Panc1 (cell line): ENCODE measurements around the gene NLRC5. TPM values are rescaled to one million over a fixed set of nuclear protein-coding genes. Genes with fewer than 3 reads are reported as not detected.

Experiments
- ATAC-seq: fragments of 200-7000 bp; cut with Tn5 transposase; 2 replicates; pipeline ENCODE4 v1.9.1; 2020; ENCODE audit warnings: mild to moderate bottlenecking, moderate library complexity
- BruUV-seq: library from RNA; stranded (reverse); fragments of 400-500 nt; replicated peaks from 2 replicates; lab custom pipeline; 2021; lab: Mats Ljungman, UMichigan
- CTCF ChIA-PET: fragments of 300-600 bp; sonication (Branson Sonifier 250); formaldehyde crosslinking; loops from one replicate; lab custom pipeline; 2022; ENCODE audit warnings: antibody characterized with exemption; lab: Charles Lee
- POLR2A ChIA-PET: fragments of 300-600 bp; sonication (Branson Sonifier 250); formaldehyde crosslinking; loops from one replicate; lab custom pipeline; 2022; ENCODE audit warnings: antibody characterized with exemption; lab: Charles Lee
- DNase-seq: peaks from one replicate; pipeline ENCODE4 v3.0.0-alpha.2; 2010; ENCODE audit warnings: low read depth, low spot score
- H3K27ac ChIP-seq: 2 replicates; pipeline ENCODE4 v1.5.1; 2011; ENCODE audit warnings: mild to moderate bottlenecking, low read length, inconsistent platforms
- H3K27me3 ChIP-seq: fragments of 200-500 bp; sonication (Bioruptor generic); 2 replicates; pipeline ENCODE4 v1.6.0; 2014; ENCODE audit warnings: low read length, inconsistent platforms; ENCODE audit not compliant: control insufficient read depth, insufficient read depth
- H3K36me3 ChIP-seq: fragments of 200-500 bp; sonication (Bioruptor generic); 2 replicates; pipeline ENCODE4 v1.5.1; 2014; ENCODE audit warnings: inconsistent platforms, mild to moderate bottlenecking, low read length, moderate library complexity; ENCODE audit not compliant: control insufficient read depth, insufficient read depth
- H3K4me1 ChIP-seq: 2 replicates; pipeline ENCODE4 v1.5.1; 2011; ENCODE audit warnings: inconsistent platforms, mild to moderate bottlenecking, low read length, moderate library complexity; ENCODE audit not compliant: control insufficient read depth, insufficient read depth
- H3K4me3 ChIP-seq, 2 experiments: 2 replicates each; pipeline ENCODE4 v1.5.1; 2011 to 2012; ENCODE audit warnings: low read depth in 2 of 2, low read length in 2 of 2, mild to moderate bottlenecking in 2 of 2, inconsistent platforms in 1 of 2, moderate library complexity in 1 of 2
- H3K9me3 ChIP-seq: fragments of 200-500 bp; sonication (Bioruptor generic); 2 replicates; pipeline ENCODE4 v1.5.1; 2014; ENCODE audit warnings: low read depth, mild to moderate bottlenecking, inconsistent platforms, low read length, moderate library complexity; ENCODE audit not compliant: control insufficient read depth, insufficient read depth
- CTCF ChIP-seq: fragments of 450-650 bp; IDR thresholded peaks from 2 replicates; pipeline ENCODE4 v1.5.1; 2017; ENCODE audit warnings: mild to moderate bottlenecking
- POLR2AphosphoS5 ChIP-seq: IDR thresholded peaks from 2 replicates; pipeline ENCODE4 v1.6.1; 2012; ENCODE audit warnings: mild to moderate bottlenecking, low read depth, low read length, moderate library complexity
- SIN3A ChIP-seq: IDR thresholded peaks from 2 replicates; pipeline ENCODE4 v1.6.1; 2012; ENCODE audit warnings: low read depth, mild to moderate bottlenecking, low read length, moderate library complexity, borderline replicate concordance; ENCODE audit not compliant: insufficient read depth
- TCF7L2 ChIP-seq: IDR thresholded peaks from 2 replicates; pipeline ENCODE4 v1.6.1; 2011; ENCODE audit warnings: mild to moderate bottlenecking, low read depth, low read length, inconsistent platforms
- in situ Hi-C: cut with HindIII; loops from 2 replicates; pipeline ENCODE4 v1.10.0; 2016; ENCODE audit warnings: low sequenced_read_pairs, low pct_unique_long_range_greater_than_20kb
- intact Hi-C: fragments of 100-400 bp; cut with micrococcal nuclease; formaldehyde crosslinking; loops from one replicate; pipeline ENCODE4 v1.10.0; 2022; ENCODE audit not compliant: unreplicated experiment
- total RNA-seq: library from RNA; stranded (reverse); gene quantifications from one replicate; pipeline ENCODE4 v1.2.1, GENCODE V29; 2021; ENCODE audit not compliant: unreplicated experiment
- TF ChIP-seq, protein P1 (sequence below), 2 experiments: IDR thresholded peaks; 2 replicates each; pipeline ENCODE4 v1.6.1; 2011 to 2012; ENCODE audit warnings: low read depth in 2 of 2, control low read depth in 1 of 2, low read length in 1 of 2, mild to moderate bottlenecking in 1 of 2, moderate library complexity in 1 of 2; ENCODE audit not compliant: insufficient read depth in 1 of 2

NLRC5 gene
- total RNA-seq, 1 experiment from 2014 or later = 8.8 TPM

DNA sequence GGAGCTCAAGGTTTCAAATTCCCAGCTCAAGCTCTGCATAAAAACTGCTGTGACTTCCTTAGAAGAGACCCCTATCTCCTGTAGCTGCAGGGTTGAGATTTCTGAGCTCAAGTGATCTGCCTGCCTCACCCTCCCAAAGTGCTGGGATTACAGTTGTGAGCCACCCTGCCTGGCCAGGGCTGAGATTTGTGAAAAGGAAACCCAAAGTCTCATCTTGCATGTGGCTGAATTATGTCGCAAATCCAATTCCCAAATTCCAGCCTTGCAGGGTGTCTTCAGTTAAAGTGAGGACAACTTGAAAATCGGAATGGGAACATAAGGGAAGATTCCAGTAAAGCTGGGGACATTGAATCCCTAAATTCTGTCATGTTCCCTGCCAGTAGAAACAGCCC, 41.8 kb upstream of the NLRC5 start:
- Histone ChIP-seq H3K9me3 (no peaks in the 10 kb centered on the region), H3K27me3 (no peaks in the 10 kb centered on the region), H3K4me1 (no peaks in the 10 kb centered on the region; the same call in 1 of the 2 replicates), H3K4me3 (no peak overlapping the region), H3K36me3 (peaks cover 5% of the 10 kb centered on the region), H3K27ac (no peak overlapping the region)
- no TSS peak for BruUV-seq
- in situ Hi-C loops (no loop called here), intact Hi-C loops (no loop called here)
- POLR2A ChIA-PET = no interaction called here
- TF ChIP-seq CTCF = no peak
- no peak for TF ChIP-seq TCF7L2
- TF ChIP-seq, protein P1, sequence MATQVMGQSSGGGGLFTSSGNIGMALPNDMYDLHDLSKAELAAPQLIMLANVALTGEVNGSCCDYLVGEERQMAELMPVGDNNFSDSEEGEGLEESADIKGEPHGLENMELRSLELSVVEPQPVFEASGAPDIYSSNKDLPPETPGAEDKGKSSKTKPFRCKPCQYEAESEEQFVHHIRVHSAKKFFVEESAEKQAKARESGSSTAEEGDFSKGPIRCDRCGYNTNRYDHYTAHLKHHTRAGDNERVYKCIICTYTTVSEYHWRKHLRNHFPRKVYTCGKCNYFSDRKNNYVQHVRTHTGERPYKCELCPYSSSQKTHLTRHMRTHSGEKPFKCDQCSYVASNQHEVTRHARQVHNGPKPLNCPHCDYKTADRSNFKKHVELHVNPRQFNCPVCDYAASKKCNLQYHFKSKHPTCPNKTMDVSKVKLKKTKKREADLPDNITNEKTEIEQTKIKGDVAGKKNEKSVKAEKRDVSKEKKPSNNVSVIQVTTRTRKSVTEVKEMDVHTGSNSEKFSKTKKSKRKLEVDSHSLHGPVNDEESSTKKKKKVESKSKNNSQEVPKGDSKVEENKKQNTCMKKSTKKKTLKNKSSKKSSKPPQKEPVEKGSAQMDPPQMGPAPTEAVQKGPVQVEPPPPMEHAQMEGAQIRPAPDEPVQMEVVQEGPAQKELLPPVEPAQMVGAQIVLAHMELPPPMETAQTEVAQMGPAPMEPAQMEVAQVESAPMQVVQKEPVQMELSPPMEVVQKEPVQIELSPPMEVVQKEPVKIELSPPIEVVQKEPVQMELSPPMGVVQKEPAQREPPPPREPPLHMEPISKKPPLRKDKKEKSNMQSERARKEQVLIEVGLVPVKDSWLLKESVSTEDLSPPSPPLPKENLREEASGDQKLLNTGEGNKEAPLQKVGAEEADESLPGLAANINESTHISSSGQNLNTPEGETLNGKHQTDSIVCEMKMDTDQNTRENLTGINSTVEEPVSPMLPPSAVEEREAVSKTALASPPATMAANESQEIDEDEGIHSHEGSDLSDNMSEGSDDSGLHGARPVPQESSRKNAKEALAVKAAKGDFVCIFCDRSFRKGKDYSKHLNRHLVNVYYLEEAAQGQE (IDR thresholded peaks at IDR 0.05; ENCODE audit: insufficient read depth in 1 of 2, low read depth in 2 of 2, low read length in 1 of 2) = no peak
- no peak for TF ChIP-seq SIN3A
- TF ChIP-seq POLR2AphosphoS5 = no peak
- ATAC-seq (no peak), DNase-seq (no peak)
- CTCF ChIA-PET = interaction anchor here (0.6 kb wide), 2 partner anchors 98 to 483 kb away, joined by 4 to 5 read pairs; no protein-coding TSS in a partner anchor

GRCh38 chr16:56948234-56948633, 41.1 kb upstream of the NLRC5 start:
- DNase-seq = no peak
- ChIA-PET CTCF (interaction anchor here (0.6 kb wide), 1 partner anchor 483 kb away, joined by 5 read pairs; no protein-coding TSS in a partner anchor), POLR2A (no interaction called here)
- Histone ChIP-seq H3K27me3 (no peaks in the 10 kb centered on the region), H3K36me3 (peaks cover 5% of the 10 kb centered on the region), H3K4me1 (no peaks in the 10 kb centered on the region; the same call in 1 of the 2 replicates), H3K4me3 (no peak overlapping the region), H3K9me3 (no peaks in the 10 kb centered on the region), H3K27ac (no peak overlapping the region)
- no TSS peak for BruUV-seq
- no peak for ATAC-seq
- in situ Hi-C loops = no loop called here
- TF ChIP-seq TCF7L2 (no peak), POLR2AphosphoS5 (no peak), CTCF (no peak), SIN3A (no peak)
- TF ChIP-seq, protein P1 (IDR thresholded peaks at IDR 0.05; ENCODE audit: insufficient read depth in 1 of 2, low read depth in 2 of 2, low read length in 1 of 2) = no peak
- intact Hi-C loops = no loop called here
